Natural killer cell (primary cell): ENCODE measurements around the gene CA10. TPM values are rescaled to one million over a fixed set of nuclear protein-coding genes. Genes with fewer than 3 reads are reported as not detected.

ENCODE experiments used
- ATAC-seq, 3 donors: fragments of 150-1000 bp in 2 of 3; fragments of 200-7000 bp in 1 of 3; cut with Tn5 transposase; 1 replicate in 1 of 3; 2 replicates in 2 of 3; pipeline ENCODE4 v1.10.0; 2021; ENCODE audit warnings: mild to moderate bottlenecking in 2 of 3, moderate library complexity in 2 of 3
- DNase-seq, 2 donors: peaks; one replicate each; pipeline versions ENCODE4 v3.0.0 to v3.0.0-alpha.2; 2013 to 2021; ENCODE audit warnings: mixed read lengths in 1 of 2
- H3K27ac ChIP-seq: one replicate; pipeline ENCODE4 v1.5.1; 2013; ENCODE audit warnings: mild to moderate bottlenecking, low read length
- H3K27me3 ChIP-seq: one replicate; pipeline ENCODE4 v1.6.1; 2013; ENCODE audit warnings: low read length; ENCODE audit not compliant: control insufficient read depth, insufficient read depth
- H3K36me3 ChIP-seq: one replicate; pipeline ENCODE4 v1.6.1; 2013; ENCODE audit warnings: low read length; ENCODE audit not compliant: control insufficient read depth, insufficient read depth
- H3K4me1 ChIP-seq: one replicate; pipeline ENCODE4 v1.6.1; 2013; ENCODE audit warnings: low read length; ENCODE audit not compliant: control insufficient read depth, insufficient read depth
- H3K4me3 ChIP-seq: one replicate; pipeline ENCODE4 v1.5.1; 2013; ENCODE audit warnings: low read length
- H3K9me3 ChIP-seq: one replicate; pipeline ENCODE4 v1.6.1; 2013; ENCODE audit warnings: low read length; ENCODE audit not compliant: control insufficient read depth, insufficient read depth
- H3K27ac Mint-ChIP-seq, 2 donors: one replicate each; pipeline ENCODE4 v1.8.0; 2022; ENCODE audit warnings: mild to moderate bottlenecking in 2 of 2, mixed read lengths in 2 of 2, moderate library complexity in 1 of 2
- H3K27me3 Mint-ChIP-seq, 2 donors: one replicate each; pipeline ENCODE4 v1.8.0; 2022; ENCODE audit warnings: low read depth in 2 of 2, mixed read lengths in 2 of 2
- H3K36me3 Mint-ChIP-seq: one replicate; pipeline ENCODE4 v1.8.0; 2022; ENCODE audit warnings: mixed read lengths
- H3K4me1 Mint-ChIP-seq, 2 donors: one replicate each; pipeline ENCODE4 v1.8.0; 2022; ENCODE audit warnings: mixed read lengths in 2 of 2
- H3K4me3 Mint-ChIP-seq: one replicate; pipeline ENCODE4 v1.8.0; 2022; ENCODE audit warnings: mild to moderate bottlenecking, moderate library complexity, mixed read lengths
- H3K9me3 Mint-ChIP-seq, 2 donors: one replicate each; pipeline ENCODE4 v1.8.0; 2022; ENCODE audit warnings: mixed read lengths in 2 of 2
- CTCF ChIP-seq: fragments of 200-600 bp; IDR thresholded peaks from one replicate; pipeline ENCODE4 v1.8.0; 2022; ENCODE audit warnings: antibody characterized with exemption
- WGBS: methylation state at CpG from one replicate; pipeline ENCODE4 v1.1.7; 2013; ENCODE audit warnings: missing lambda C conversion rate; ENCODE audit not compliant: insufficient coverage; 5-methylcytosine and 5-hydroxymethylcytosine counted together
- intact Hi-C: fragments of 100-400 bp; cut with micrococcal nuclease; formaldehyde crosslinking; loops from one replicate; pipeline ENCODE4 v1.14.2; 2022
- total RNA-seq, 4 donors: library from RNA; stranded (reverse); fragments of 120-200 nt in 1 of 4; gene quantifications; one replicate each; pipeline versions ENCODE4 v1.2.3 to v1.2.4, GENCODE V29; 2013 to 2022

Gene CA10
- total RNA-seq, 3 donors from 2014 or later (not counting 1 experiment from before 2014, with no cell fraction given) = not detected

- ATAC-seq = no peak
Measured at GRCh38 chr17:51907041-51907440, 251.5 kb downstream of the CA10 start.

GRCh38 chr17:51904379-51904778, 254.1 kb downstream of the CA10 start:
- DNase-seq = no peak
- no peaks in the 10 kb centered on the region for H3K9me3 Mint-ChIP-seq
- H3K4me3 Mint-ChIP-seq = no peak overlapping the region
- H3K36me3 Mint-ChIP-seq = no peaks in the 10 kb centered on the region
- H3K27me3 Mint-ChIP-seq = no peaks in the 10 kb centered on the region
- no peak for TF ChIP-seq CTCF
- Histone ChIP-seq H3K4me1 (no peaks in the 10 kb centered on the region), H3K4me3 (no peak overlapping the region), H3K9me3 (no peaks in the 10 kb centered on the region), H3K36me3 (no peaks in the 10 kb centered on the region), H3K27ac (no peak overlapping the region), H3K27me3 (no peaks in the 10 kb centered on the region)
- 79% methylated on average over 2 of the region's 3 CpGs for WGBS
- no peak overlapping the region for H3K27ac Mint-ChIP-seq
- intact Hi-C loops = no loop called here
- H3K4me1 Mint-ChIP-seq = no peaks in the 10 kb centered on the region
- no peak for ATAC-seq

More at GRCh38 chr17:51907041-51907440, 251.5 kb downstream of the CA10 start:
- H3K4me3 Mint-ChIP-seq = no peak overlapping the region
- intact Hi-C loops = no loop called here
- no peaks in the 10 kb centered on the region for H3K9me3 Mint-ChIP-seq
- no peaks in the 10 kb centered on the region for H3K36me3 Mint-ChIP-seq
- Histone ChIP-seq H3K27me3 (no peaks in the 10 kb centered on the region), H3K9me3 (no peaks in the 10 kb centered on the region), H3K4me3 (no peak overlapping the region), H3K4me1 (no peaks in the 10 kb centered on the region), H3K27ac (no peak overlapping the region), H3K36me3 (no peaks in the 10 kb centered on the region)
- no peak for DNase-seq
- H3K4me1 Mint-ChIP-seq = no peaks in the 10 kb centered on the region
- no peak for TF ChIP-seq CTCF
- no peak overlapping the region for H3K27ac Mint-ChIP-seq
- 84% methylated on average over 1 of the region's 2 CpGs for WGBS
- H3K27me3 Mint-ChIP-seq = no peaks in the 10 kb centered on the region

DNA sequence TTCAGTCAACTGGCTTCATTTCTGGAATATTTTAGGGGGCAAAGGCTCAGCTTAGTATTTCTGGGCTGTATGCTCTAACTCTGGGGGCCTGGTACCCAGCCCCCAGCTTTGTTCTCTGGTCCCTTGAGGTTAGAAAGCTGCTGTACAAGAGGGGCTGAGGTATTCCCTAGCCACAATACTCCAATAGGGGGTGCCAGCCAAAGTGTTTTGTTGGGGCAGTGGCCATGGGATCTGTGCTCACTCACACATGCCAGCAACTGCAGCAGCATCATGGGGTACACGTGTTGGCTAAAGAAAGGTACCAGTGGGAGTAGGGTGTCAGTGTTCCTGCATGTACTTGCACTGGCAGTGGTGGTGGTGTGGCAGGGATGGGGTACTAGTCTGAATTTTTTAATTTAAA, 257.3 kb downstream of the CA10 start:
- Histone ChIP-seq H3K27me3 (no peaks in the 10 kb centered on the region), H3K27ac (no peak overlapping the region), H3K9me3 (no peaks in the 10 kb centered on the region), H3K36me3 (no peaks in the 10 kb centered on the region), H3K4me1 (no peaks in the 10 kb centered on the region), H3K4me3 (no peak overlapping the region)
- H3K36me3 Mint-ChIP-seq = no peaks in the 10 kb centered on the region
- no peaks in the 10 kb centered on the region for H3K4me1 Mint-ChIP-seq
- intact Hi-C loops = no loop called here
- no peak overlapping the region for H3K27ac Mint-ChIP-seq
- 55% methylated on average over 1 of the region's 1 CpG for WGBS
- no peak overlapping the region for H3K4me3 Mint-ChIP-seq
- H3K27me3 Mint-ChIP-seq = peaks cover 0 to 7% of the 10 kb centered on the region in 2 donors
- ATAC-seq (no peak), DNase-seq (no peak)
- H3K9me3 Mint-ChIP-seq = peaks cover 0 to 2% of the 10 kb centered on the region in 2 donors
- no peak for TF ChIP-seq CTCF

DNA sequence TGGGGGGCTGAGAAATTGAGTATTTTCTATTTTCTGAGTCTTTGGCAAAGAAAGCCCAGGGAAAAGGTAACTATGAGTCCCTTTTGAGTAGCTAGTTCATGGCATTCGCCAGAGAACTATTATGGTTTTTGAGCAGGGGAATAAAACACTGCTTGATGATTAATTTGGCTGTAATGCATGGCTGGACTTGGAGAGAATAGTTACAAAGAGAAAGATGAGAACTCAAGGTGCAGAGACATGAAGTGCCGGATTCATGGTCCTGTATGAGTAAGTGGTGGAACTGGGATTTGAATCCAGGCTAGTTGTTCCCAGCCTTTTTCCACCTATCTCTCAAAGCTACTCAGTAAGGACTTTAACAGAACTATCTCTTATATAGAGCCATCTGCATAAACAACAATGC, 266.6 kb downstream of the CA10 start:
- H3K27ac Mint-ChIP-seq = no peak overlapping the region
- no peak for TF ChIP-seq CTCF
- DNase-seq = no peak
- H3K9me3 Mint-ChIP-seq = no peaks in the 10 kb centered on the region
- H3K36me3 ChIP-seq = no peaks in the 10 kb centered on the region
- no peak overlapping the region for H3K27ac ChIP-seq
- no peak overlapping the region for H3K4me3 ChIP-seq
- intact Hi-C loops = no loop called here
- no peaks in the 10 kb centered on the region for H3K9me3 ChIP-seq
- H3K36me3 Mint-ChIP-seq = no peaks in the 10 kb centered on the region
- no peaks in the 10 kb centered on the region for H3K4me1 Mint-ChIP-seq
- no peak for ATAC-seq
- H3K4me1 ChIP-seq = no peaks in the 10 kb centered on the region
- 80% methylated on average over 2 of the region's 2 CpGs for WGBS
- H3K4me3 Mint-ChIP-seq = no peak overlapping the region
- no peaks in the 10 kb centered on the region for H3K27me3 ChIP-seq
- no peaks in the 10 kb centered on the region for H3K27me3 Mint-ChIP-seq
